ENCODE measurements around the gene KIAA0753. TPM values are rescaled to one million over a fixed set of nuclear protein-coding genes. Genes with fewer than 3 reads are reported as not detected.
A peak's percentile ranks its signal among the peaks of the same experiment; 100 is the strongest.

Gene KIAA0753
- total RNA-seq, 1 donor from 2014 or later: 22.5 TPM

DNA sequence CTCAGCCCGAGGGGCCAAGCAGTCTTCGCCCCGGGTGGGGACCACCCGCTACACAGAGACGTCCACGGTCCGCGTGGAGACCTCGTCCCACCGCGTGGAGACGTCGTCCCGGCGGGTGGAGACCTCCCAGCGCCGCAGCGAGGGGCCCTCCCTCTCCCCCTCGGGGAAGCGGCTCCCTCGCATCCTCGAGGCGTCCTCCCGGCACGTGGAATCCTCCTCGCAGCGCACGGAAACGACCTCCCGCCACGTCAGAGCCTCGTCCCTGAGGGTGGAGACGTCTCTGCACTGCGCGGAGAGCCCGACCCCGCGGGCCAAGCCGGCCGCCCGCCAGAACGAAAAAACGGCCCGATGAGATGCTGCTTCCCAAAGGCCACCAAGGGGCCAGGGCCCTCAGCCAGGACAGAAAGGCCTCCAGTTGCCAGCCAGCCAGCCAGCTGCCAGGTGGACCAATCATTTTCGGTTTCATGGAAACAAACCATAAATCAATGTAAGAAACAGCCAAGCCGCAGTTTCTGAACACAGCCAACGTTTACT, 11.5 kb upstream of the KIAA0753 start:
- DNase-seq (ENCODE audit: low spot score): peak; percentile 82
- intact Hi-C loops (cut with DNase I): no loop called here
- ATAC-seq: peak; percentile 89

DNA sequence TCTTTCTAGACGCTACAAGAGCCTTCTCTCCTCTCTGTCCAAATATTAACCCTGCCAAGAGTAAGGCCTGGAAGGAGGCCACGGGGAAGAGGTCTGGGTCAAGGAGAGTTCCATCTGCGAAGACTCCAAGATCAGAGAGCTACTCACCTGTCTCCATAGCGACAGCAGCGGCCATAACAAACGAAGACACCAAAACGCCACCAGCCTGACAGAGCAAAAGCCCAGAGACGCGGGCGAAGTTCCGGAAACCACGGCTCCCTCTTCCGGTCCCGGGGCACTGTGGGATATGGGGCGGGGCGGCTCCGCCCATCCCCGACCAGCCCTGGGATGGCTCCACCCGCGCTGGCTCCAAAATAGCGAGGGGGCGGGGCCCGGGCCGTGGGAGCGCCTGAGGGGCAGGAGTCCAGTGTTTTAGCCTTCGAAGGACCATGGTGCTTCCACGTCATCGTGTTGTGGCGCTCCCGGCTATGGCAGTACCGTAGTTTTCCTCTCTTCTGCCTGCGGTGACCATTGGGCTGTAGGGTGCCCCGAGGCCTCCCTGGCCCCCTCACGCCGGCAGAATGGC, 10.9 kb upstream of the KIAA0753 start, which contains the start of the genes C17orf100 and MED31:
Gene C17orf100, plus strand, starts transcription at position 409 of the 565 bp plus-strand sequence. Its CDS starts 152 bp downstream, at position 561.
Gene MED31, minus strand, starts transcription at position 252 of the 565 bp plus-strand sequence. Its CDS starts 77 bp downstream, at position 175.
- intact Hi-C loops (cut with DNase I): no loop called here
- peak; percentile 98 for ATAC-seq
- peak; percentile 96 for DNase-seq (ENCODE audit: low spot score)

DNA sequence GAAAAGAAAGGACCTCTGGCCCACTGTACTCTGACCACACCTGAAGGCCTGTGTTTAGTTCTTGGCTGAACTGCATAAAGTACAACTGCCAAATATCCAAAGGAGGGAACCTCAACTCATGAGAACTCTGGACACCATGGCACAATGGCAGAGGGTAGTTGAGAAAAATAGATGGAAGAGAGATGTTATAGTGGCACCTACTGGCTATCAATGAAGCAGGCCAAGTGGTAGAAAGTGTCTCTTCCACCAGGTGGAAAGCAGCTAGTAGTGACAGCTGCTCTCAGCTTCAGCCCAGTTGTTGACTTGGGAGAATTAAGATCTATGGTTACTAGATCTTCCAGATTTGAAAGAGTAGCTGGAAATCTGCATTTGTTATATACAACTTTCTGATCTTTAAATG, 7.7 kb upstream of the KIAA0753 start:
- no peak for ATAC-seq
- intact Hi-C loops (cut with DNase I): no loop called here
- no peak for DNase-seq (ENCODE audit: low spot score)

DNA sequence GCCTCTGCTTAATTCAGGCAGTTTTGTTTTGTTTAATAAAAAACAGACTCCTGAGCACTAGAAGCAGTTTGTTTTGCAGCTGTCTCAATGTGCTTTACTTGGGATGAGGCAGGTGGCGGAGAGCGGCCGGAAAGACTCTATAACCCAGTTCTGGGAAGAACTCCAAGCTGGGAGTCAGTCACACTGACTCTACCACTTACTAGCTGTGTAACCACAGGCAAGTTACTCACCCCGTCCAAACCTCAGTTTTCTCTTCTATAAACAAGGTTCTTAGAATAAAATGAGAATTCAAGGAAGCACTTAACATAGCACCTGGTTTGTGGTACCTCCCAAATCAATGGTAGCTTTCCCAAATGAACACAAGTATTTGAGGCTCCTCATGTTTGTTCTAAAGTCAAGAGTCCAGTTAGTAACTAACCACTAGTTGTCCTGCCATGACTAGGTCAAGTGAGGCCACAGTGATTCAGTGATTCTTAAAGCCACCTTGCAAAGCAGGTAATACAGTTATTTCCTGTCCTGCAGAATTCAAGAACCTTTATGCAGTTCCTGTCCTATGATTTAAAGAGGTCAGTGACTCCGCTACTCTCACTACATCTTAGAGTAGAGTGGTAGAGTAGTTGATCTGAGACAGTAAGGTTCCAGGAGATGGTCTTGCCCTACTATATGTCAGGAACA, 3.1 kb upstream of the KIAA0753 start:
- DNase-seq (ENCODE audit: low spot score) (no peak), ATAC-seq (no peak)
- intact Hi-C loops (cut with DNase I): no loop called here

DNA sequence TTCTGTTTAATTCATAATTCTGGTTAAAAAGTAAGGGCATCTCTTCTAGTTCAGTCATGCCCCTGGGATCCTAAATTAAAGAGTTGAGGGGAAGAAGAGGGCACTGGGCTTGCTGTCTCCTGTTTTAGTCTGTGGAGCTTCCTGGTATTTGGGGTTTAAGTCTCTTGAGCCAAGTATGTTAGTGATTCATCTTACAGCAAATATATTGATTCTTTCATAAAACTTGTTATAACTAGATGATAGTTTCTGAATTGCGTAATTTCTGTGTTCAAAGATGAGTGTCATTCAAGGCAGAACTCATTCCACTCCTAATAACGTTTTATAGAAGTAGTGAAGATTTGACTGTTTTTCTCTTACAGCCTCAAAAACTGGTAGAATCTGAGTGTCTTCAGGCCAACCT, 2.1 kb upstream of the KIAA0753 start:
- intact Hi-C loops (cut with DNase I): no loop called here
- no peak for DNase-seq (ENCODE audit: low spot score)
- no peak for ATAC-seq

DNA sequence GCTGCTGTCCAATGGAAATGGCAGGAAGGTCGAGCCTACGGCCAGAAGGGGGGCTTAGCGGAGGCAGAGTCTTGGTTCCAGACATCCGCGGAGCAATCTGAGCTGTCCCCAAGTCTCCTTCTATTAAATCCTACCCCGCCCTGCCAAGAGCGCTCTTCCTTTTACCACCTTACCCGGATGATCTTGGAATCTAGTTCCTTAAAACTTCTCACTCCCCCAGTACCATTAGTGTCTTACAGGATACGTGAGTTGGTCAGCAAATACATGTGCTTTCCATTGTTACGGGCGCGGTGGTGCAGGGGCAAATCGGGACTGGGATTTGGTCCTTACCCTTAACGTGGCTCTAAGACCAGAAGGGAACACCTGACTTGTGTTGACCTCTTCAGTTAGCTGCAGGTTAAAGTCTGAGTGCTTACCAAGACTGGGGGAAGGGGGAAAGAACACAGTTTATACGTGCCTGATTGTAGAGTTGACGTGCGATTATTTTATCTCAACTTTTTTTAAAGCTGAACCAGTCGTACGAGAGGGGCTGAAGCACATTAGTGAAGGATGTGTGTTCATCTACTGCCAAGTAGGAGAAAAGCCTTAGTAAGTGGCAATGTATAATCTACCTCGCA, 844 bp upstream of the KIAA0753 start:
- ATAC-seq: peak; percentile 20
- DNase-seq (ENCODE audit: low spot score): no peak
- intact Hi-C loops (cut with DNase I): no loop called here

DNA sequence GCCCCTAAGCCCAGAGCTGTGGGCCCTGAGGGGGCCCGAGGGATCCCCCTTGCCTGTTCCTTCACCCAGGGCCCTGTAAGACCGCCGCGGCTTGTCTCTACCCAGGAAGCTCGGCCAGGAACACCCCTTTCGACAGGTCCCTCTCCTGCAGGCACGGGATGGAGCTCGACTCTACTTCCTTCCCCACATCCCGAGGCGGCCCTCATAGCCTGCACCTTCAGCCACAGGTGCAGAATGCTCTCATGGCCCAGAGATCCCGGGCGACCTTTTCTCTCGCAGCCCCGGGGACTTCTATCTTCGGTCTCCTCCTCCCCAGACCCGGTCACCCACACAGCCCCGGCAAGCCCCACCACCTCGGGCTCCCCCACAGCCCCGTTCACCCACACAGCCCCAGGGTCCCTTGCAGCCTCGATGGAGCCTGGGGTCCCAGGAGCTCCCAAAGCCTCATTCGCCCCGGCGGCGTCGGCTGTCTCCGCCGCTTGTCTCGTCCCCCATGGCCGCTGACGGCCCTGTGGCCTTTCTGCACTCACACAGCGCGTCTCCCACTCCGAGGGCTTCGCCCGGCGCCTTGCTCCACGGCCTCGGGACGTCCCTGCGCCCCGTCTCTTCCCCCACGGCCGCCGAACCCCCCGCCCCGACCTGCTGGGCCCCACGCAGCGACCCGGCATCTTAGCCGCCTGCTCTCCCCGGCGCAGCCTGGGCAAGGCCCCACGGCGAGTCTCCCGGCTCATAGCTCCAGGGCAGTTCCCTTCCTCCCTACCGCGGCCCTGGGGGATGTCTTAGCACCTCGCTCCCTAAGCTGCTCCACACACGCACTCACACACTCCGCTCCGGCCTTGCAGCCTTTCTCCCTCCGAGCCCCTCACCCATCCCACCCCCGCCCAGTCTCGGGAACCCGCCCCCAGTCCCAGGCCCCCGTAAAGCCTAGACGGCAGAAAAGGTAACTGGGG, 650 bp downstream of the KIAA0753 start:
- intact Hi-C loops (cut with DNase I): no loop called here
- no peak for DNase-seq (ENCODE audit: low spot score)
- peak; percentile 57 for ATAC-seq

DNA sequence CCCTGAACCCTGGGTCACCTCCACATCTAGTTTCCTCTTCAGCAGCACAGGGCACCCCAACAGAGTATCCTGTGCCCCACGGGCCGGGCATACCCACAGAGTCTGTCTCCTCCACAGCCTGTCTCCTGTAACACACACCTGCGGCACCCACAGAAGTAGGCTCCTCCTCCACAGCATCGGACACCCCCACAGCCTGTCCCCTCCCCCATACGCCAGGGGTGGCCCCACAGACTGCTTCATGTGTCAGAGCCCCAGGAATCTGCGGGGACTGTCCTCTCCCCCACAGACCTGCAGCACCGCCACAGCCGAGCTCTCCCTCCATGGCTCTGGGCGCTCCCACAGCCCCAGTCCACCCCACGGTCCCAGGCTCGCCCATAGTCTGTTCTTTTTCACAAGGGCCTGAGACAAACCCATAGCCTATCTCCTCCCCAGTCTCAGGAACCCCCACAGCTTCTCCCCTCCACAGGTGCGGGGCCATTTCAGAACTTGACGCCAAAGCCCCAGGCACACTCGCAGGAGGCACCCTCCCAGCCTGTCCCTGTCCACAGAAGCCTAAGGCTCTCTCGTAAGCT, 1.4 kb downstream of the KIAA0753 start:
- DNase-seq (ENCODE audit: low spot score) (no peak), ATAC-seq (no peak)
- intact Hi-C loops (cut with DNase I): no loop called here

DNA sequence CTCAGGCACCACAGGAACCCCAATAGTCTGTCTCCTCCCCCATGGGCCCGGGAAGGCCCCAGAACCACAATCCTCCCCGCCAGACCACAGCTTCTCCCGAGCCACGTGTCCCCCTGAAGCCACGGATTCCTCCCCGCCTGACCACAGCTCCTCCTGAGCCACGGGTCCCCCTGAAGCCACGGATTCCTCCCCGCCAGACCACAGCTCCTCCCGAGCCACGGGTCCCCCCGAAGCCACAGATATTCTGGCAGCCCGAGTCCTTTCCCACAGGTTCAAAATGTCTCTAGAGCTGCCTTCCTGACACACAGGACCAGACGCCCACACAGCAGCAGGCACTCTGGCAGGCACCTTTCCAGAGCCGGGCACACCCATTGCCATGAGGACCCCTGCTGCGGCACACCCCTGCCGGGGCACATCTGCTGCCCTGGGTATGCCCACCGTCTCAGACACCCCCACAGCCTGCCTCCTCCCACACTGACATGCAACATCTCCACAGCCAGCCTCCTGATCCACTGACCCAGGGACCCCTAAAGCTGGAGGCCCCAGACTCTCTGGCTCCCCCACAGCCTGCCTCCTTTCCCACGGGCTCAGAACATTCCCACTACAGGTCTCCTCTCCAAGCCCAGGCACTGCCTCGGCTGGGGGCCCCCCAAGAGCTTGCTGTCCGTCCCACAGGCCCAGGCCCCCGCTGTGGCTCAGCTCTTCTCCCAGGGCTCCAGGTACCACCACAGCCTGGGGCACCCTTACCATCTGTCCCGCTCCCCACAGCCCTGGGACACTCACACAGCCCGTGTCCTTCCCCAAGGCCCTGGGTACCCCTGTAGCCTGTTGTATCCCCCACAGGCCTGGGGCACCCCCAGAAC, 2.2 kb downstream of the KIAA0753 start:
- ATAC-seq (no peak), DNase-seq (ENCODE audit: low spot score) (no peak)
- intact Hi-C loops (cut with DNase I): no loop called here

DNA sequence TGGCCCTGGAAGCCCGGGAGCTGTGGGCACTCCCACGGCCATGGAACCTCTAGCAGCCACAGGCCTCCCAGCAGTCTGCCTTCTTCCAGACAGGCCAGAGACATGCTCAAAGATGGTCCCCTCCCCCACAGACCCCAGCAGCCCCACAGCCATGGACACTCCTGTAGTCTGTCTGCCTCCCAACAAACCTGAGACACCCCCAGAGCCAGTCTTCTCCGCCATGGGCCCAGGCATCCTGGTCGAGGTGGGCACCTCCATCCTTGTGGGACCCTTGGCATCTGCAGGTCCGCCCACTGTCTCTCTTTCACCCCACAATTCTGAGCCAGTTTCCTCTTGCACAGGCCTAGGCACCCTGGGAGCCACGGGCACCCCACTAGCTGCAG, 3.1 kb downstream of the KIAA0753 start:
- intact Hi-C loops (cut with DNase I): no loop called here
- DNase-seq (ENCODE audit: low spot score) (no peak), ATAC-seq (no peak)

DNA sequence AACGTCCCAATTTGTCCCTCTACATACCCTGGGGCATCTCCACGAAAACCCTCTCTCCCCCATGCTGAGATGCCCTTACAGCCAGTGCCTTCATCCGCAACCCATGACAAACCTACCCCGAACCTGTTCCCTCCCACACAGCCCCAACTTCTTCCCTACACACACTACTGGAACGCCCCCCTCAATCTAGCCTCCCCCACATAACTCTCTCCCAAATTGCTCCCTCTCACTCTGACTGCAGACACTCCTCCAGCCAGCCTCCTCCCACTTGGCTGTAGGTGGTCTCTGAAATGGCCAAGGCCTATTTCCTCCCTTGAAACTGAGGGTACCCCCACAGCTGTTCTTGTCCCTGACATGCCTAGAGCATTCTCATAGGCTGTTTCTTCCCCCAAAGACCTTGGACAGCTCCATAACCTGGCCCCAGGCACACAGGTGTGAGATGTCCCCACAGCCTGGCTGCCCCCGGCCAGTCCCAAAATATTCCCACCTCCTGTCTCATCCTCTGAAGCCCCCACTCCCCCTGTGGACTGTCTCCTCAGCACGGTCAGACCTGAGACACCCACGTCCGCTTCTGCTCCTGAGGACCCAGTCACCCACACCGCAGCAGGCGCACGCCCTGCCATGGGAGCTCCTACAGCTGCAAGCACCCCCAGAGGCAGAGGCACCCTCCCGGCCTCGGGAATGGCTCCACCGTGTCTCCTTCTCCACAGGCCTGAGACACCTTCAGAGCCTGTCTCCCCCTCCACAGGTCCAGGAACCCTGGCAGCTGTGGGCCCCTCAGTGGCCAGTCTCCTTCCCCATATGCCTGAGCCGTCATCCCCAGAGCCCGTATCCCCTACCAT, 3.7 kb downstream of the KIAA0753 start:
- intact Hi-C loops (cut with DNase I): no loop called here
- DNase-seq (ENCODE audit: low spot score): no peak
- no peak for ATAC-seq

DNA sequence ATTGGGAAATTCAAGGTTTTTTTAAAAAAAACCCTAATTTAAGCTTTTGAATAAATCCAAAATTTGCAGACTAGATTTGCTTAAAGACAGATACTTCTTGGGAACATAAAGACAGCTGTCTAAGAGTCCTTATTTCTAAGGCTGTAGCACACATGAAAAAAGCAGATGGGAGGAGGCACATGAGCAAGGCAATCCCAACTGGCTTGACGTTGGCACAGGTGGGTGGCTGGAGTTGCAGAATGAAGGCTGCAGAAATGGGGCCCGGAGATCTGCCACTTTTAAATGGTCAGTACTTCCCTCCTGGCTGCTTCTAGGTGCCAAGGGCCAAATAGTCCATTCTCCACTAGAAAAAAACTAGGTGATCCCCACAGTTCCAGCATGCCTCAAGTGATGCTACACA, 4.4 kb downstream of the KIAA0753 start:
- DNase-seq (ENCODE audit: low spot score): no peak
- intact Hi-C loops (cut with DNase I): no loop called here
- no peak for ATAC-seq

DNA sequence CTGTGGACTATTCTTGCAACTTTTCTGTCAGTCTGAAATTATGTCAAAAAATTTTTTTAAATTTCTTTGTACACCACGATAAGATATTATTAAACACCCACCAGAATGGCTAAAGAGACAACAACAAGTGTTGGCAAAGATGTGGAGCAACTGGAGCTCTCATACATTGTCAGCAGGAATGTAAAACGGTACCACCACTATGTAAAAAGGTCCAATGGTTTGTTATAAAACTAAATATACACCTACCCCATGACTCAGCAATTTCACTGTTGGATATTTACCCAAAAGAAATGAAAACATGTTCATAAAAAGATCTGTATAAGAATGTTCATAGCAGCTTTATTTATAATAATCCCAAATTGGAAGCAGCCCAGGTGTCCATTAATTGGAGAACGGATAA, 7.2 kb downstream of the KIAA0753 start:
- intact Hi-C loops (cut with DNase I): no loop called here
- DNase-seq (ENCODE audit: low spot score) (no peak), ATAC-seq (no peak)

DNA sequence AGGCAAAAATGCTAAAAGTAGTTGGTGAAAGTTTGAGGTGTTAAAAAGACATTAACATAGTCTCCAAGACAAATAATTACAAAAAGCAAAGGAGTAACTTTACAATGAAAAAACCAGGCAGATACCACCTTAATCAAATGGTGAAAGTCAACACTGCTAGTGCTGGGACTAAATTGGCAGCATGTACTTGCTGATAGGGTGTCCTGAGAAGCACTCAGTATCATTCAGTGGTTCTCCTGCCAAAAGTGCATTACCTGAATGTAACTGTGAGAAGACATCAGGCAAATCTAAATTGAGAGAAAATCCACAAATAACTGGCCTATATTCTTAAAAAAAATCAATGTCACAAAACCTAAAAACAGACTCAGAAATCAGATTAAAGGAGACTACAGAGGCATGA, 8.0 kb downstream of the KIAA0753 start:
- intact Hi-C loops (cut with DNase I): no loop called here
- DNase-seq (ENCODE audit: low spot score) (no peak), ATAC-seq (no peak)

DNA sequence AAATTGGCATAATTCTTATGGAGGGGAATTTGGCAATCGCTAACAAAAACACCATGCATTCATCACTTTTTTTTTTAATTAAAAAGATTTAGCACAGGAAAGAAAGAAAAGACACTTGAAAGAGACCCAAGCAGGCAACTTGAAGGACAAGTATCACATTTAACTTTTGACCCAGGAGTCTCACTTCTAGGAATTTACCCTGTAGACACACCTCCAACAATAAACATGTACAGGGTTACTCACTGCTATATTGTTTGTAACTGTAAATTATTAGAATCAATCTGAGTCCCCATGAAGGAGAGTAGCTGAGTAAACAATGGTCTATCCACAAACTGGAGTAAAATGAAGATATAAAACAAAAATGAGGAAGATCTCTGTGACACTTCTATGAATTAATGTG, 10.1 kb downstream of the KIAA0753 start:
- no peak for DNase-seq (ENCODE audit: low spot score)
- ATAC-seq: no peak
- intact Hi-C loops (cut with DNase I): no loop called here

DNA sequence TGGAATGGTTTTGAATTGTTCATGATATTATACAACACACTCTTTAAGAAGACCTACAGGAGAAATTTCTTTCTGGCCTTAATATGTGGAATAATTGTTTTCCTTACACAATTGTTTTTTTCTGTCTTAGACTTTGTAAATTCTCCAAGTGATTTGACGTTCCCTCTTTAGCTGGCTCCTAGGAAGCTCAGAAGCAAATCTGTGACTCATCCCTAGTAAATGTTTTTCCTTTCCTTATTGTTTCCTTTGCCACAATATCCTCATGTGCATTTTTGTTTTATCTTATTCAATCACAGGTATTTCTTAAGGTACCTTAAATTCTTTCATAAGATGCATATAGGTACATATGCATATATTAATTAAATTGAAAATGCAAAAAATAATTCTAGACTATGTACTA, 13.5 kb downstream of the KIAA0753 start:
- intact Hi-C loops (cut with DNase I): no loop called here
- no peak for DNase-seq (ENCODE audit: low spot score)
- no peak for ATAC-seq

DNA sequence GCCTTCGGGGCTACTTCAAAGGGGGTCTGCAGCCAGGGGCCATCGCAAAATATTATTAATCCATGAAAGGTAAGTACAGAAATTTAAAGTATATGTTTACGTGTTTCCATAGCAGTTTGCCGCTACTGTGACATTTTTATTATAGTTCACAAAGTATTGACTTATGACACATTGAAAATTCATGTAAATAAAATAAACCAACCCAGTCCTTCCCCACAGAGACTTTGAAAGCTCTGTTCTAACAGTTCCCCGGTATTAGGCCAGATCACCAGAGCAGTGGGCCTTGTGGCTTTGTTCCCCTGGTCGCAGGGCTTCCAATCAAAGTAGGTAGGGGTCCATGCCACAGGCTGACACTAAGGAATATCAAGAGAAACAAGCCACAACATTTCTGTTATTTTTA, 13.9 kb downstream of the KIAA0753 start:
- intact Hi-C loops (cut with DNase I): no loop called here
- ATAC-seq (no peak), DNase-seq (ENCODE audit: low spot score) (no peak)
